GM12892 (cell line): ENCODE results near the gene ASGR1.

ENCODE experiments used
- POLR2A ChIP-seq: IDR thresholded peaks from 2 replicates; pipeline ENCODE4 v1.6.1; 2011; ENCODE audit warnings: low read depth, low read length, control low read depth
- POLR2AphosphoS5 ChIP-seq: IDR thresholded peaks from 2 replicates; pipeline ENCODE4 v1.6.1; 2011; ENCODE audit warnings: low read depth, low read length, control low read depth
- TAF1 ChIP-seq: IDR thresholded peaks from 2 replicates; pipeline ENCODE4 v1.6.1; 2011; ENCODE audit warnings: low read depth, mild to moderate bottlenecking, control low read depth, low read length, borderline replicate concordance

DNA sequence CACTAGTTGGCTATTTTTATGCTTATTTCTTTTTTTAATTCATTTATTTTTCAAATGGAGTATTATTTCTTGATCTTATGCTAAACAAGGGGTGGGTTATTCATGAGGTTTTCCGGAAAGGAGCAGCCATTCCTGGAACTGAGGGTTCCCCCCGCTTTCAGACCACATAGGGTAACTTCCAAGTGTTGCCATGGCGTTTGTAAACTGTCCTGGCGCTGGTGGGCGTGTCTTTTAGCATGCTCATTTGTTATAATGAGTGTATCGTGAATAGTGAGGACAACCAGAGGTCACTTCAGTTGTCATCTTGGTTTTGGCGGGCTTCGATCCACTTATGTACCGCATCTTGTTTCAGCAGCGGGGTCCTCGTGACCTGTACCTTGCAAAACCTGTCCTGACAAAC is 35.0 kb downstream of the ASGR1 start:
- TF ChIP-seq POLR2A (no peak), POLR2AphosphoS5 (no peak), TAF1 (no peak)
